ENCODE data around the gene TCF4.

Gene TCF4

DNA sequence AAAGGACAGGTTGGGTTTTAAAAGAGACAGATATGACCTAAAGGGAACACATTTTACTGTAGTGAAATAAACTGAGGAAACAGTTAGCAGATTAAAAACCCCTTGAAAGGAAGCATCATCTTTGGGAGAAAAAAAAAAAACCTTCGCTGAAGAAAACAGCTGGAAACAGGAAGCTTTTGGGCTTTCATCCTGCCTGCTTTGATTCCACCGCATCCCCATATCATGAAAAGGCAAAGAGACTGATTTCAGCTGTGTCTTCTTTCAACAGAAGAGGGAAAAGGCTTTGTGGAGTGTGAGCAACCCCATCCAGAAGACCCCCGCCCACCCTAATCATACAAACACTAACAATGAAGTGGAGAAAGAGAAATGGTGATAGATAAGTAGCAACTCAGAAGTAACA is 86.4 kb downstream of the TCF4 start:
- DNase-seq, result no peak

DNA sequence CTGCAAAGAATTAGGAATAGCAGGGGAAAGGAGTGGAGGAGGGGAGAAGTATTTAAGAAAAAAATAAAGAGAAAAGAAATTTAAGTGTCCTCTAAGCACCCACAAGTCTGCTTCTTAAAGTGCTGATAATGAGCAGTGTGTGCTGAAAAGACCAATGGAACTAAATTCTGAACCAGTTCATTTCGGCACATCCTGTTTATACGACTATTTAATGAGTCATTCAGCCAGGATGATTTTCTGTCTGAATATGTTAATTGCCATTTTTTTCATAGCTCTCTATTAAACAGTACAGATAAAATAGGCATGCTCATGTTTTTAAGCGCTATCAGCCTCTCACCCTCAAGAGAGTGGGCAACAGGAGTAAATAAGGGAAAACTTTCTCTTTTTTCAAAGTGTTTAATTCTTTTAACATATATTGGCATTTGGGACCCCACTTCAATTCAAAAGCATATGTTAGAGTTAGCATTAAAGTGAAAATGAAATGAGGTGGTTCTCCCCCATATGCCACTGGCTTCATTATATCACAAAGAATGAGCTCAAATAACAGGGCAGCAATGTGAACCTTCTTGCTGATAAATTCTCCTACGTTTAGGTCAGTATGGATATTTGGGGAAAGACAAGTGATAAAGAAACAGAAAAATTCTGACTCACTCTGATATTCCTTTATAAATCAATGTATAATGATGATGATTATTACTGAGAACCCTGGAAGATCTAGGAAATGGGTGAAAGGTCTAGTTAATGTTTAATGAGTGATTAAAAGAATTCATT is 87.5 kb downstream of the TCF4 start:
- no peak for DNase-seq

DNA sequence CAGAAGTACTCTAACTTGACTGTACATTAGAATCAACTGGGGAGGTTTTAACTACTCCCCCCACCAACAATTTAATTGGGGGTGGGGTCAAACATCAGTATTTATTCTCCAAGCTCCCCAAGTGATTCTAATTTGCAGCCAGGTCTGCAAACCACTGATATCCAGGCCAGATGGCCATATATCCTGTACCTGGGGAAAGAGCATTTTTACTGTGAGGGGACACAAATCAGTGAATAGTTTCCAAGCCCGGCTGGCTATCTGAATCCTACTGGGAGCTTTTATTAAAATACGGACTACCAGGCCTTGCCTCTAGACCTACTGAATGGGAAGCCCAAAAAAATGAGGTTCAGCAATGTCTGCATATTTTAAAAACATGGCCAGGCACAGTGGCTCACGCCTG is 88.5 kb downstream of the TCF4 start:
- no peak for DNase-seq

DNA sequence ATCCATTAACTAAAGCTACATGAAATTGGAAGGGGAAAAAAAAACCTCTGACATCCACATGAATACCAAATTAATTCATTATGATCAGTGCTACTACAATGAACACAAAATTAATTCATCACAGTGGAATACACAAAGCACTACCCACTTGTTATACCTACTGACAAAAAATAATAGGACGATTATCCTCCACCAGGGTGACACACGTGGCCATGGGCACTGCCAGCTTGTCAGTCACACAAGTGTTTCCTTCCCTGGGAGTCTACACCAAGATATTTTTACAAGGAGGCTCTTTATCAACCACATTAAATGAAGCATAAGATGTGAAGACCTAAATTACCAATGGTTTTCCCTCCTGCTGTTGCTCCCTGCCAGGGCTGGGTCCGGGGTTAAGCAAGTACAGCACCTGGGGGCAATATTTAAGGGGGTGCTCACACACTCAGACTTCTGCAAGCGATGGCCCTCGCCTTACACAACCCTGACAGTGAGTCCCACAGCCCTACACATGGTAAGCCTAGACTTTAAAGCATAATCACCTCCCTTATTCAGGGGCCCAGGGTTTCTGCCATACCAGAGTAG is 90.1 kb downstream of the TCF4 start:
- no peak for DNase-seq

DNA sequence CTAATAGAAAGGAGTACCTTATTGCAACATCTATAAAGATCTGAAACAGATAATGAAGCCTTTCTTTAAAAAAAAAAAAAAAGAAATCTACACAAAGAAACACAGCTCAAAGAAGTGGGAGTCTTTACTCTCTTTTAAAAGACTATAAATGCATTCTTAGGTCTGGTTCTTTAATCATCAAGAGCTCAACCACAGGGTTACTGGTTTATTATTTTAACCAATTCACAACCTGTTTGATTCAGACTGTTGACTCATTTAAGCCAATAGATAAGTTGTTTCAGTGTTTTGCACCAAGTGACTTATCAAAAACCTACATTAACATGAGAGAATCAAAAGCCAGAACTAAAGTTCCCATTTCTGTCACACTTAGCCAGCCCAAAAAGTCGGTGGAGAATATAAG is 93.1 kb downstream of the TCF4 start:
- DNase-seq, result no peak

DNA sequence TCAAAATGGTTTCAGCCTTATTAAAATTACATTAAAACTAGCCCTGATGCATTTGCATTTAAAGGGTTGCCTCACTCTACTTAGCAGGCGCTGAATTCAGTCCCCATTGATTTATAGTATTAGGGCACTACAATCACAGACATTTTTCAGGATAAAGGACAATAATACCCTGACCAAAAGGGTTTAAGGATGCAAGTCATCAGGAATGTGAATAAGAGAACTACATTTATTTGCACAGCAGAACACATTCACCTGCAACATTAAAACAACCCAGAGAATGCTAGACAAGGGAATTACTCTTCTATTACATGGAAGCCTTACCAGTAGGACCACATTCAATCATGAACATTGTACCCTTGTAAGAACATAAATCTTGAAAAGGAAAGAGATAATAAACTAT is 93.6 kb downstream of the TCF4 start:
- no peak for DNase-seq

DNA sequence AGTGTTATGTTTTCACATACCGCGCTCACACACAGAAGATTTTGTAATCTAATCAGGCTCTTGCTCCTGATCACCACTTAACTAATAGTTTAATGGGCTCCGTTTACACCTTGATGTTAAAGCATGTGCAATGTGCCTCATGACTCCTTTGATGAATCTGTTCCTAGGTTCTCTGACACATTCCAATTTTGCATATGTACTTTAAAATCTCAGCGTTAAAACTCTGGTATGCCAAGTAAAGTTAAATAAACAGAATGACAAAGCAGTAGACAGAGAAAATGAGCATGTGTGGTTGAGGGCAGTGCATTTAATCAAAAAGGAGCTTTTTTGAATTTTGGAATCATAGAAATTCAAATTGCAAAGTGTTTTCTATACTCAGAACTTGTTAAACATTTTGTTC is 96.4 kb downstream of the TCF4 start:
- DNase-seq, result no peak

DNA sequence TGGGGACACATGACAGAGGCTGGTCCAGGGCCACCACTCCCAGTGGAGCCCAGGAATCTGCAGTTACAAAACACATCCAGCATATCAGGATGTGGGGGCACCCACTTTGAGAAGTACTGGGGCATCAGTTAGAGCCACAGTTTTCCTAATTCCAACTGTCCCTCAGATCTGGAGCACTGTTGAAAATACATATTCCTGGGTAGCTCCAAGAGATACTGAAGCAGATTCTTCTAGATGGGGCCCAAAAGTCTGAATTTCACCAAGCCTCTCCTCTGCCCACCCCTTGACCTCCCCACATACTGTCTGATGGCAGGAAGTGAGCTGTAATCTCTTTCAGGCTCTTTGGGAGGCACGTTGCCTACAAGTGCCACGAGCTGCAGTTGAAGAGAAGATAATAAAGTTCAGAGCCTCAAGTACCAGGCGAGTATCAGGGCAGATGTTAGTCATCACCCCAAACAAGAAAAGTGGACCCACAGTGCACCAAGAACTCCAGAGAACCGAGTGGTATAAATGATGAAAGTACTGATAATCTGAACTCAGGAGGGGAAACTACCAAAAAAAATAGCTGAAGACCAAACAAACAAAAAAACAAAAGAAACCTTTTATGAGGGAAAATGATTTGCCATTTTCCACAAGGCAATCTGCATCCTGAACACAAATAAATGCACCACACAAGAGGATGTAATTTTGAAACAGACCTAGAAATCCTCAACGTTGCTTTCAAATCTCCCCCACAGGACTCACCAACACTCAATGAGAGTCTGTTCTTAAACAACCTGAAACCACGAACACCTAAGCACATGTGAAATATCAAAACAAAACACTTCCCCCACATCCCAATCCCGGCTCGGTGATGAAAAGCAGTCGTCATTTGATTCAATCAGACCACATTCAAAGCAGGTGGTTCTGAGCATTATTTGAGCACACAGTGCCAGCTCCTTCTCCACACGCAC is 98.7 kb downstream of the TCF4 start:
- no peak for DNase-seq

DNA sequence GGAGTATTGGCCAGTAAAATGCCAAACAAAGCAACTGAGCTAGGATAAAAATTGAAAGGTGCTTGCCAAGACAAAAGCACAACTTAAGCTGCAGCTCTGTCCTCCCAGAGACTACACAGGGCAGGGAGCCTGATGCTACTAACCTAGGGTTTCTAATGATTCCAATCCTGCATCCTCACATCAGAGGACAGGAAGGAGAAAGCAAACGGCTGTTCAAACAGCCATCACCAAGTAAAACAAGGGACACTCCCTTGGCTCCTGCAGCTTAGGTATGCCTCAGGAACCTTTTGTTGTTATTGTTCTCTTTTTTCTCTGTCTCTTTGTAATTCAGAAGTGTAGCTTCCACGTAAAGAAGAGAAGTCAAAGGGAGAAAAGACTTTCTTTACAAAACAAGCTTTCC is 99.5 kb downstream of the TCF4 start:
- DNase-seq, result no peak

DNA sequence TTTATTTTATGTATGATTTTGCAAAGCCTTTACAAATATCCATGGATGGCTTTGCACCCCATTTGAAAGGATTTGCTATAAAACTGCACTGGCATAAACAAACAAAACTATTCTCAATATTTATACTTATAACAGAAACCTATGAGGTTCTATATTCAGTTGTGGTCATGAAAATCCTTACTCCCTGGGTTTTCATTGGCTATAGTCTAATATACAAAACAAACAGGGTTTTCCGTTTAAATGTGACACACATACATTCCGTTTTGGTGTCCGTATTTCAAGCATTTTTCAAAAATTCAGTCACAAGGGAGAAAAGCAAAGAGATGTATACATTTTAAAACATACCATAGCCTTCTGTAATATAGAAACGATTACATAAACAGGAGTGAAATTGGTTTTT is 100.0 kb downstream of the TCF4 start:
- DNase-seq, result no peak

DNA sequence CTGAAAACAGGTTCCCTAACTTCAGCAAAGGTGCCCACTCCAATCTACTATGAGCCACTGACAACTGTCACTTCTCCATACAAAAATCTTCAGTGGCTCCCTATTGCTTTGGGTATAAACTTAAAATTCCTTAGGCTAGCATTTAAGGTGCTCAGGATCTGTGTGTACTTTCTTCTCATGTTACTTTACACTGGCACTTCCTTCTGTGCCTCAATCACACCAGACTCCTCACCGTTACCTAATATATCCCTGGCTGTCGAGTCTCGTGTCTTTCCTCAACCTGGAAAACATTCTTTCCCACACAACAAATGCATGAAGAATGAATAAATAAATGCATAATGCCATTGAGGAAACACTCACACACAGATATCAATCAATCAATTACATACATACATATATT is 101.1 kb downstream of the TCF4 start:
- DNase-seq, result no peak

DNA sequence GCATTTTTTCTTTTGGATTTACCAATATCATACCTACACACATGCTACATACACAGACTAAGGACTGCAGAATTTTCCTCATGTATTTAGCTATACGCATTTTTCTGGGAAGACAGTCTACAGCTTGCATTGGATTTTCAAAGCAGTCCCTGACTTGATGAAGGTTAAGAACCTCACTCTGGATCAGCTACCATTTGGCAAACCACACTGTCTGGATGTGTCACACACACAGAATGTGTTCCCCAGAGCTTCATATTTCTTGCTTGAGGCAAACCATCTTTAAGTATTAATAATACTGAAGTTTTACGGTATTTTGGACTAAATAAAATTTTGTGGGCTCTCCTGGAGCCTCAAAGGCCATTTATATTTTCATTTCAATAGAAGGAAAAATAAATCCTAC is 102.3 kb downstream of the TCF4 start:
- DNase-seq, result no peak

DNA sequence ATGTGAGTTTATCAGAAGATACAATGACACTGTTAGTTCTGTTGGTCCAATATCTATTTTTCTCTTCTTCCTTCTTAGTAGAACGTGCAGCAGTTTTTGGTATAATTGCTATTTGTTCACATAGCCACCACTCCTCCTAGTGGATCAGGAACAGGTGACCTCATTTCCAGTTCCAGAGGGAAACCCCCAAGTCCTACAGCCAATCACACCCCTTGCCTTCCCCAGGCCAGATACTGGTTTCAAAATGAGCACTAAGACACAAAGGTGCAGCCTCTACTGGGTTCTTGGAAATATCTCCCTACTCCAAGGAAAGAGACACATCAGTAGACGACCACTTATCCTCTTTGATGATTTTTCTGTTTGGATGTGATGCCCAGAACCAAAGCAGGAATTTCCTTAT is 103.2 kb downstream of the TCF4 start:
- no peak for DNase-seq

DNA sequence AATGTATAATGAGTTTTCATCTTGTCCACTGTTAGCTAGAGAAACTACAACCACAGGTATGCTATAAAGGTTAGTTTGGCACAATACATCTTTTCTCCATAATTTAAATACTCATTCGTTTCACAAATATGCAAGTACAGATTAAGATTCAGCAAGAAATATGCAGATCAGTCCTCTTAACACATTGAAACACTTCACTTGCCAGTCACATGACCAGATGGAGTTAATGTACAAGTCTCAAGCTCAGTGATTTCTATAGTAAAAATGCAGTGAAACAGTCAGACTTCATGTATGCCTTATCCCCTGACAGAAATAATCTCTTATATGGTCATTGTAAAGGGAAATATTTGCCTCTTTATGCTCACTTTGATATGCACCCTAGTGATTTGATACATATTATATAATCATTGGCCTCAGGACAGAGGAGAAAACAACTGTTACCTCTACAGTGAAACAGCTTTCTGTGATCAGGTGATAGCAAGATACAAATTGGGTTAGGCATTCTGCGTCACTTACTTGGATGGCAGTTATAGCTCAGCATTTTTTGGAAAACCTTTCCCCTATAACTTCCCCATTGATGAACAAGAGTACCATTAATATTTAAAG is 104.6 kb downstream of the TCF4 start:
- no peak for DNase-seq

DNA sequence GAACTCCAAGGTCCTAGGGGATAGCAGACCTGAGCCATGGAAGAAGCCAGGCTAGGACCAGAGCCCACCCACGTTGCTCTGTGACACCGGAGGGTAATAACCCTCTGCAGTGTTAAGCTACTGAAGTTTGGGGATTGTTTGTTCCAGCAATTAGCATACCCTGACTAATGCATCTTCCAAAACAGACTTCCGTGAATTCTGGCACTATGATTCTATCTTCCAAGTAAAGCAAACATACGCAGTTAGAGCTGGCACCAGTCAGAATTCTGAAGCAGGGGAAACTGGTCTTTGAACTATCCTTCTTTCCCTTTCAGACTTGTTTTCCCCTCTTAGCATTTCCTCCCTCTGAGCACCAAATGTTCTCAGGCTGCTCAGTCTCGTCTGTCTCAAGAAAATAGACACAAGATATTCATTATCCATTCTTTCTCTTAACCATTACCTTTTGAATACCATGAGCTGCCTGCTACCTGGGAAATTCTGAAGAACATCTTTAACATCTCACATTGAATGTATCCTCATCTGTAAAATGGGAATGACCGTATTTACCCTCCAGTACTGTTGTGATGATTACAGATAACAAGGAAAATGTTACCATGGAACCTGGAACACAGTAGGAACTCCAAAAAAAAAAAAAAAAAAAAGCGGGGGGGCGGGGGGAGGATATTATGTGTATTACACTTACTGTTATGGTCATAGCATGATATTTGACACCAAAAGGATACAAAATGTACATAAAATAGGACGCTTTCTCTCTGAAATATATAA is 108.2 kb downstream of the TCF4 start:
- no peak for DNase-seq

DNA sequence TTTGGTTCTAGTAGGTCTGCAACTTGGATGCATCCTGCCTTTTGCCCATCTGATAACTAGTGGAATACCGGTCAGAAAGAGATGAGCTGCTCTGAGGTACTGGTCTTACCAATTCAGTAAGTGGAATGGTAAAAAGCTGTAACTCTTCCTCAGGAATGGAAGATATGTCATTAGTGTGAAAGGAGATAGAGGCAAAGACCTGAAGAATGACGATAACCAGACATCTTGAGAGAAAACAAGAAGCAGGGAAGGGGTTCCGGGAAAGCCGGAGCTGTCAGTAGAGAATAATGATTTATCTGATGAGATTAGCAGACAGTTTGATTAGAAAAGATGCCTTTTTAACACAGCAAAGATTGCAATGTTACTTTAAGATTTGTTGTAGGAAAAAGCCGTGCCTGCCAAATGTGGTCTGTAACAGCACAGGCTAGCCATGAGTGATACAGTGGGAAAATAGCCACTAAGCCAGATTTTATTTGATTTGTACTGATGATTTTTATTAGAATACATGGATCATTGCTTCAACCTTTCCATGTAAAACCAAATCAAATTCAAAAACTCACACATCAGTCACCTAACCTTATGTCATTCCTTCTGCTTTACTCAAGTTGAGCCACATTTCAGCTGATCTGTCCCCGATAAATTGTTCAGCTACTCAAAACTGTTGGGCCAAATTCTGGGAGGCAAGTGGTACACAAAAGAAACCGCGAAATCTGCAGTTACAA is 110.0 kb downstream of the TCF4 start:
- DNase-seq, result peak; percentile 1

DNA sequence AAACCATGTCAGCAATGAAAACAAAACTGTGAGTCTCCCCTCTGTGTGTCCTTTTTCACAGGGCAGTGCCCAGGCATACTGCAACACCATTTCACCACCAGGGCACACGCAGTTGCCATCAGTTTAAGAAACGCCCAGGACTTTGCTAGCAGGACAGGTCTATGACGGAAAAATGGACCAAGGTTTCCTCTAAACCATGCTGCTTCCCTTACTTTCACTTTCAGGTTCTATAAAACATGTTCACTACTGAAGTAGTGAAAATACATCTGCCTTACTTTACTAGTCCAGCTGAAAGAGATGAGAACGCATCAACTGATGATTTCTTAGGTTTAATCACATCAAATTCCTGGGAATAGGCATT is 110.5 kb downstream of the TCF4 start:
- peak; percentile 45 for DNase-seq

DNA sequence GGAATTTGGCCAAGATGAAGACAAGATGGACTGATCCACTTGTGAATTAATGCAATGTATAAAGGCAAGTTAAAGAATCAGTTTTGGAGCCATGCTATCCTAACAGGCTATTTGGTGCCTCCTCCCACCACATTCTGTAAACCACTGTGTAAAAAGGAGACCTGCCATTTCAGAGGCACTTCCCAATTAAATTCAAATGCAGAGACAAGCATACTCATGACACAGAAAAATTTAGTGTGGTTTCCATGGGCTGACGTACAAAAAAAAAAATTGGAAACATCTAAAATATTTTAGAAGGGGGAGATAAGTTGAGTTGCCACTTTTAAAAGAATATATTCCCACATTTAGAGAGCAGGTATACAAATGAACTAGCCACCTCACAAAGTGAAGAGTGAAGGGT is 112.1 kb downstream of the TCF4 start:
- DNase-seq, result no peak

DNA sequence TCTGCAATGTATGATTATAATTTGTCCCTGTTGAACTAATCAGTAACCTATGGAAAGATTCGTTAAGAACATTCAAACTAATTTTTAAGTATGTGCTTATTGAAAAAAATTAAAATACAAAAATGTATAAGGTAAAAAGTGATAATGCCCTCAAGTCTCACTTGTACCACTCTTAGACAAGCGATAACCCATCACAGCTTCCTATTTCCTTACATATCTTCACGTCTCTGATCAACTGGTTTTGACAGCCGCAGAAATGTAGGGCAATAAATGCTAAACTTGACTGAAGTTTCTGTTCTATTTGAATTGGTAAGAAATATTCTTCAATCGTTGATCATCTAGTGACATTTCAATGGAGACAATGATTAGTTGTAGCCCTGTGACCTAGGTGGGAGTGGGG is 112.5 kb downstream of the TCF4 start:
- no peak for DNase-seq

DNA sequence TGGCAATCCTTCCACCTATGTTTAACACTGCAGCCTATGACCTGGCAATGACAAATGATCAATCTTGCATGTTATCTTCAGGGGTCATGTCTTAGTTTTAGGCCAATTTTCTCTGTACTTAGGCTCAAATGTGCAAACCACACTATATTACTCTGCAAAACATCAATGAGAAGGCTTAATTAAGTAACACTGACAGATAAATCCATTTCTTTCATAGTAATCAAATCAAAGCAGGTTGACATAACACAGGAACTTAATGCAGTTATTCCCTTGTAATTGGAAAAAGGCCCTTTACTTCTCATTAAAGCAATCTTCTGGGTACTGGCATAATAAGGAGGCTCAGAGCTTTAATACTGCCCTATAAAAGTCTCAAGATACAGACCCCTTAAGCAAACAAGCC is 114.4 kb downstream of the TCF4 start:
- no peak for DNase-seq

DNA sequence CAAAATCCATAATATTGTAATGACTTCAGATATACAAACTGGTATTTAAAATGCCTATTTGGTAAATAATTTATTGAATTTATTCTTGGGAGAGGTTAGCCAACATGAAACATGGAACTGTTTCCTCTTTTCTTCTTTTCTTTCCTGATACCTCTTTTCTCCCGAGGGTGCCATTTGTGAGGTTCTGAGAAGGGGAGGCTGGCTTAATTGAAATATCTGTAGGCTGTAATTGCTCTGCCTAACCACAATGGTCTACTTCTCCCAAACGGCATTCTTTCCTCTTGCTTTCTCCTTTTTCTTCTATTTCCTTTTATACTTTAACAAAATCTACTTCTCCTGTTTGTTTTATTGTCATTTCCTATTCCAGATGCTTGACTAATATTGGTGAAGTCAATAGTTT is 114.9 kb downstream of the TCF4 start:
- no peak for DNase-seq

DNA sequence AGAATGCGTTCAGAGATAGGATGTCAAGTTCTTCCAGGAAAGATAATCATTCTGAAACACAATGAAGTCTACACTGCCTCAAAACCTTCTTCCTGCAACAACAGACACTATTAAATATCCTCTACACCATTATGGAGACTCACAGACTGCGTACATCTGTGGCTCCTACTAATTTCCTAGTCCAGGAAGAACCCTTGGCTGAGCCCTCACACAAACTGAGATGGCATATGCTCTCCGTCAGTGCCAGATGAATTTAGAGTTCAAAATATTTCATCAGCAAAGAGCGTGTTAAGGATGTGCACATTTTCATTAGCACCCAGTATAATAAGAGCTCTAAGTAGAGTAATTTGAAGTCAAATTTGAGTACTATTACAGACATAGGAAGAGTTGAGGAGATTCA is 117.2 kb downstream of the TCF4 start:
- DNase-seq, result no peak
